HG02588 (cell line): ENCODE results near the gene PREB.

Source experiments
- ATAC-seq: cut with Tn5 transposase; IDR thresholded peaks from one replicate; pipeline ENCODE4 v1.9.1; 2021; ENCODE audit warnings: mild to moderate bottlenecking, moderate library complexity; ENCODE audit not compliant: unreplicated experiment

The PREB gene

GRCh38 chr2:27152796-27153464 is 18.5 kb upstream of the PREB start:
- no peak for ATAC-seq

GRCh38 chr2:27152102-27152795 is 17.8 kb upstream of the PREB start:
- ATAC-seq: no peak

GRCh38 chr2:27150639-27151230 is 16.3 kb upstream of the PREB start:
- no peak for ATAC-seq

GRCh38 chr2:27149570-27150405 is 15.4 kb upstream of the PREB start:
- ATAC-seq: no peak

GRCh38 chr2:27148801-27149439 is 14.5 kb upstream of the PREB start, which contains the start of gene TCF23:
TCF23 (plus strand) TSS chr2:27149004; CDS start chr2:27149134, 130 bp downstream.
- ATAC-seq: no peak

- no peak for ATAC-seq
These were observed 13.5 kb upstream of the PREB start for GRCh38 chr2:27147935-27148334.

- no peak for ATAC-seq
These were observed 11.2 kb upstream of the PREB start for GRCh38 chr2:27145682-27146081.

GRCh38 chr2:27143285-27143684 is 8.8 kb upstream of the PREB start:
- no peak for ATAC-seq

- ATAC-seq: no peak
These were observed 4.9 kb upstream of the PREB start, which contains the start of gene PRR30 for GRCh38 chr2:27139310-27139709. PRR30 (minus strand) TSS chr2:27139410; CDS start chr2:27138329, 1,081 bp downstream.

GRCh38 chr2:27138111-27138510 is 3.7 kb upstream of the PREB start:
- ATAC-seq: no peak

GRCh38 chr2:27137322-27137935 is 3.0 kb upstream of the PREB start:
- ATAC-seq: no peak

- ATAC-seq: no peak
These were observed 2.3 kb upstream of the PREB start for GRCh38 chr2:27136751-27137150.

GRCh38 chr2:27135478-27135955 is 1.1 kb upstream of the PREB start:
- no peak for ATAC-seq

GRCh38 chr2:27134781-27135477 is 493 bp upstream of the PREB start:
- ATAC-seq: no peak

- no peak for ATAC-seq
These were observed 1.1 kb downstream of the PREB start for GRCh38 chr2:27133195-27133875.

- ATAC-seq: no peak
These were observed 3.0 kb downstream of the PREB start for GRCh38 chr2:27131429-27131828.

- ATAC-seq: no peak
These were observed 4.0 kb downstream of the PREB start for GRCh38 chr2:27130396-27130795.

GRCh38 chr2:27128668-27129571 is 5.5 kb downstream of the PREB start:
- no peak for ATAC-seq
